ENCODE data around the gene NOS1AP.
"Not testable (repeated sequence)": the region's sequence is repeated elsewhere in the genome, so short reads cannot be mapped to it uniquely, and the experiment has no call there.

The NOS1AP gene

DNA sequence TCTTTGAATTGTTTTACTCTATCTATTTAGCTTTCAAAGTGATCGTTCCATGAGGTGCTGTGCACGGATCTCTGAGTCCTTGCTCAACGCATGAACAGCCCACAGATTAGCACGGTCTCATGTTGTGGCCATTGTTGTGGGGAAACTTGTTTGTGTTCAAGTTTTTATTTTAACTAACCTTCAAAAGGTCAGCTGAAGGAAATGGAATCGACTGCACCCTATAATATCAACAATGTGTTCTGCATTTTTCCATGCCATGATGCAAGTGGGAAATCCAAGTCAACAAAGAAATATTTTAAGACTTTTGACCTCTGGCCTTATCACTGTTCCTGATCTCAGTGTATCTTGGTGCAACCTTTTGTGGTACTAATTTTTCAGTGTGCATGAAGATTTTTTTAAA, 336.3 kb downstream of the NOS1AP start:
- Histone ChIP-seq H3K4me1 (ENCODE audit: control insufficient read depth, insufficient read depth, low read length, poor library complexity, severe bottlenecking) (no peaks in the 10 kb centered on the region), H3K9me3 (ENCODE audit: control insufficient read depth, low read length) (no peaks in the 10 kb centered on the region), H3K36me3 (ENCODE audit: control insufficient read depth, insufficient read depth, low read length) (no peaks in the 10 kb centered on the region), H3K27ac (ENCODE audit: low read depth, low read length, severe bottlenecking) (no peak overlapping the region), H3K4me3 (ENCODE audit: extremely low read depth, insufficient read depth, low read length, poor library complexity, severe bottlenecking) (no peak overlapping the region)
- 100% methylated on average over 1 to 2 of the region's 5 CpGs for WGBS, 2 experiments (ENCODE audit: insufficient coverage in 2 of 2)

DNA sequence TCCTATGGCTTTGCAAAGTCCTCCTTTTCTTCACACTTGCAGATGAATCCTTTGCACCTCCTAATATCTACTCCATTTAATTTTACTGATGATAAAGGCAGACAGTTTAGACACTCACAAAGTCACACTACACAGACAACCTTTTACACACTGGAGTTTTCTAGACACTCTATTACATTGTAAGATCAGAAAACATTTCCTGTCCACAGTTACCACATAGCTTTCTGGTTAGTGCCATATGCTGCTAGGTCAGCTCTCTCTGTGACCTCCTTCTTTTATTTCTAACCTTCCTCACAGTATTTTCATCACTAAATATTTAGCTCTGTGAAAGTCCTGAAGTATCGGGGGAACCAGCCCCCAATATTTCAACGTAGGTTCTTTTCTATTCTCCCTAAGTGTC, 337.3 kb downstream of the NOS1AP start:
- Histone ChIP-seq H3K9me3 (ENCODE audit: control insufficient read depth, low read length) (no peaks in the 10 kb centered on the region), H3K36me3 (ENCODE audit: control insufficient read depth, insufficient read depth, low read length) (no peaks in the 10 kb centered on the region), H3K4me1 (ENCODE audit: control insufficient read depth, insufficient read depth, low read length, poor library complexity, severe bottlenecking) (no peaks in the 10 kb centered on the region), H3K27ac (ENCODE audit: low read depth, low read length, severe bottlenecking) (no peak overlapping the region), H3K4me3 (ENCODE audit: extremely low read depth, insufficient read depth, low read length, poor library complexity, severe bottlenecking) (no peak overlapping the region)
- no CpG with 5 or more reads among the region's 2 CpGs for WGBS, 2 experiments (ENCODE audit: insufficient coverage in 2 of 2)

DNA sequence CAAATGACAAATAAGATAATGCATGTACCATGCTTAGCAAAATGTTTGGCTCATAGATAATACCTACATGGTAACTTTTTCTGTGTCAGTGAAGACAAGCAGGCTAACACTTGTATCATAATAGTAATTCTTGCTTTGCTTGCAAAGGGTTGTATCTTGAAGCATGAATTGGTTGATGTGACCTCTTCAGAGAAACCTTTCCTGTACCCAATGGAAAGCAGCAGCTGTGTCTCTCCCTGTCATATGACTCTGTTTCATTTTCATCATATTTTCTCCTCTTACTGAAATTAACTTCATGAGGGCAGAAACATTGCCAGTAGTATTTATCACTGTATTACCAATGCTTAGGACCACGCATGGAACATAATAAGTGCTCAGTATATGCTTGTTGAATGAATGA, 338.0 kb downstream of the NOS1AP start:
- WGBS, 2 experiments (ENCODE audit: insufficient coverage in 2 of 2), result 100% methylated on average over 1 of the region's 1 CpG; no CpG with 5 or more reads in 1 of the 2 experiments
- H3K27ac ChIP-seq (ENCODE audit: low read depth, low read length, severe bottlenecking), result no peak overlapping the region
- no peaks in the 10 kb centered on the region for H3K4me1 ChIP-seq (ENCODE audit: control insufficient read depth, insufficient read depth, low read length, poor library complexity, severe bottlenecking)
- no peak overlapping the region for H3K4me3 ChIP-seq (ENCODE audit: extremely low read depth, insufficient read depth, low read length, poor library complexity, severe bottlenecking)
- H3K9me3 ChIP-seq (ENCODE audit: control insufficient read depth, low read length), result no peaks in the 10 kb centered on the region
- H3K36me3 ChIP-seq (ENCODE audit: control insufficient read depth, insufficient read depth, low read length), result no peaks in the 10 kb centered on the region

DNA sequence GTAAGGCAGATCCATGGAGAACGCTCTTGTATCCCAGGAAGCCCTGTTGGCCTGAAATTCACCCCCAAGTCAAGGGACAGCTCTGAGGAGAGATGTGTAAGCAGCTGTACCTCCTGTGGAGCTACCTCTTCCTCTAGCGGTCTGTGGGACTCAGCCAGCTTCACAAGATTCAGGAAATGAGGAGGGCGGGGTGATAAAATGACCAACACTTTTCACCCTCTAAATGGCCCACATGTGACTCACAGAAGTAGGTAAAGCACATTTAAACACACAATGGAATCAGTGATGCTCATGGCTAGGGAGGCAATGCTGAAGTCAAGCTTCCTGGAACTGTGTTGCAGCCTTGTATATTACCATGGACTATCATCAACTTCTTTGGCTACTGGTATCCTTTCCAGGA, 342.5 kb downstream of the NOS1AP start, which contains the start of gene SH2D1B:
Gene SH2D1B (minus strand): TSS at position 135 of the 400 bp plus-strand sequence. CDS start 120 bp downstream, at position 15.
- Histone ChIP-seq H3K36me3 (ENCODE audit: control insufficient read depth, insufficient read depth, low read length) (no peaks in the 10 kb centered on the region), H3K27ac (ENCODE audit: low read depth, low read length, severe bottlenecking) (no peak within 1 kb of the TSS), H3K4me1 (ENCODE audit: control insufficient read depth, insufficient read depth, low read length, poor library complexity, severe bottlenecking) (no peaks in the 10 kb centered on the region), H3K9me3 (ENCODE audit: control insufficient read depth, low read length) (no peaks in the 10 kb centered on the region), H3K4me3 (ENCODE audit: extremely low read depth, insufficient read depth, low read length, poor library complexity, severe bottlenecking) (no peak within 1 kb of the TSS)
- WGBS, 2 experiments (ENCODE audit: insufficient coverage in 2 of 2), result 90 to 100% methylated on average over 1 to 2 of the region's 3 CpGs

DNA sequence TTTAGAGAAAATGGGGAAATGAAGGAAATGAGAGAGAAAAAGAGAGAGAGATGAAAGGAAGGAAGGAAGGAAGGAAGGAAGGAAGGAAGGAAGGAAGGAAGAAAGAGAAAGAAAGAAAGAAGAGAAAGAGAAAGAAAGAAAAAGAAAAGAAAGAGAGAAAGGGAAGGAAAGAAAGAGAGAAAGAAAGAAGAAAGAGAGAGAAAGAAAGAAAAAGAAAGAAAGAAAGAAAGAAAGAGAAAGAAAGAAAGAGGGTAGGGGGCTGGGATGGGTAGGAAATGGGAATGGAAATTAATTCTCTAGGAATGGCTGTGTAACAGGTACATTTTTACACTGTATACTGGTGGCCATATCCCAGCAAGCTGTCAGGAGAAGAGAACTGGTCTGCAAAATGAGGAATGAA, 346.7 kb downstream of the NOS1AP start:
- no peak overlapping the region for H3K27ac ChIP-seq (ENCODE audit: low read depth, low read length, severe bottlenecking)
- H3K4me3 ChIP-seq (ENCODE audit: extremely low read depth, insufficient read depth, low read length, poor library complexity, severe bottlenecking), result no peak overlapping the region
- H3K36me3 ChIP-seq (ENCODE audit: control insufficient read depth, insufficient read depth, low read length), result no peaks in the 10 kb centered on the region
- no peaks in the 10 kb centered on the region for H3K9me3 ChIP-seq (ENCODE audit: control insufficient read depth, low read length)
- H3K4me1 ChIP-seq (ENCODE audit: control insufficient read depth, insufficient read depth, low read length, poor library complexity, severe bottlenecking), result no peaks in the 10 kb centered on the region

DNA sequence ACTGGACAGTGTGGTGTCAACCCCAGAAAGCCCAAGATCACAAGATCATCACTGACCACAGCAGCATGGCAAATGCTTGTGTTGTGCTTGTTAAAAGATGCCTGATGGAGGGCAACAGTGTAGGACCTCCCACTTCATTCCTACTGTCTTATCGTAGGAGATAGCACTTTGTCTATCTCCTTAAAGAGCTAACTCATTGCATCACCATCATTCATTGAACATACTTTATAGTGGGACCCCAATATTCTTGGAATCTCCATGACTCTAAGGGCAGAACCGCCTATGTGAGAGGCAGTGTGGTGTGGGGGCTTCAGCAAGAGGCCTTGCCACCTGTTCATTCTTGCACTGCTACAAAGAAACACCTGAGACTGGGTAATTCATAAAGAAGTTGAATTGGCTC, 347.4 kb downstream of the NOS1AP start:
- H3K27ac ChIP-seq (ENCODE audit: low read depth, low read length, severe bottlenecking), result no peak overlapping the region
- 94 to 100% methylated on average over 2 of the region's 2 CpGs for WGBS, 2 experiments (ENCODE audit: insufficient coverage in 2 of 2)

DNA sequence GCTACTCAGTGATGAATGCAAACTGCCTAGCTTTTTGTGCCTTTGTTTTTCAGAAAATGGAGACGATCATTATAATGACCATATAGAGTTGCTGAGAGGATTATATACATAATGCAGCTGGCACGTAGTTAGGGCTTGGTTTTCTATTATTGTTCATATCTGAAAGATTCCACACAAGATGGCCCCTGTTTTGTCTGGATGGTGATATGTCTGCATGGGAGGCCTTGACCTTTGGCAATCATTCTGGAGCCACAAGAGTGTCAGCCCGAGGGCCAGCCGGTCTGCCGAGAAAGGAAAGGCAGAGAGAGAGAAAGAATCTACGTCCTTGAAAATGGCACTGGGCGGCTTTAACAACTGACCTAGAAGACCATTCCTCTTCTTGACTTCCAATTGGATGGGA, 348.2 kb downstream of the NOS1AP start:
- whole genome bisulfite sequencing, 2 experiments (ENCODE audit: insufficient coverage in 2 of 2), result 86 to 100% methylated on average over 1 to 5 of the region's 7 CpGs
- H3K9me3 ChIP-seq (ENCODE audit: control insufficient read depth, low read length), result no peaks in the 10 kb centered on the region
- H3K4me3 ChIP-seq (ENCODE audit: extremely low read depth, insufficient read depth, low read length, poor library complexity, severe bottlenecking), result no peak overlapping the region
- no peaks in the 10 kb centered on the region for H3K36me3 ChIP-seq (ENCODE audit: control insufficient read depth, insufficient read depth, low read length)
- no peaks in the 10 kb centered on the region for H3K4me1 ChIP-seq (ENCODE audit: control insufficient read depth, insufficient read depth, low read length, poor library complexity, severe bottlenecking)
- H3K27ac ChIP-seq (ENCODE audit: low read depth, low read length, severe bottlenecking), result no peak overlapping the region

More for the DNA sequence above, 347.4 kb downstream of the NOS1AP start:
- Histone ChIP-seq H3K4me3 (ENCODE audit: extremely low read depth, insufficient read depth, low read length, poor library complexity, severe bottlenecking) (no peak overlapping the region), H3K9me3 (ENCODE audit: control insufficient read depth, low read length) (no peaks in the 10 kb centered on the region), H3K4me1 (ENCODE audit: control insufficient read depth, insufficient read depth, low read length, poor library complexity, severe bottlenecking) (no peaks in the 10 kb centered on the region), H3K36me3 (ENCODE audit: control insufficient read depth, insufficient read depth, low read length) (no peaks in the 10 kb centered on the region)

DNA sequence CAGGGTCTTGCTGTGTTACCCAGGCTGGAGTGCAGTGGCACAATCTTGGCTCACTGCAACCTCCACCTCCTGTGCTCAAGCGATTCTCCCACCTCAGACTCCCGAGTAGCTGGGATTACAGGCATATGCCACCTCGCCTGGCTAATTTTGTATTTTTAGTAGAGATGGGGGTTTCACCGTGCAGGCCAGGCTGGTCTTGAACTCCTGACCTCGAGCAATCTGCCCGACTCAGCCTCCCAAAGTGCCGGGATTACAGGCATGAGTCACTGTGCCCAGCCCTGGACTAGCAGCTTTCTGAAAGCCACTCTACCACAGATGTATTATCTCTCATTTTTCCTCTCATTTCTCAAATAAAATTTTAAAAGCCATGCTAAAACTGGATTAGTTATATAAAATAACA, 349.1 kb downstream of the NOS1AP start:
- WGBS, 2 experiments (ENCODE audit: insufficient coverage in 2 of 2), result 93 to 95% methylated on average over 3 to 4 of the region's 7 CpGs
- not testable (repeated sequence) for H3K4me1 ChIP-seq (ENCODE audit: control insufficient read depth, insufficient read depth, low read length, poor library complexity, severe bottlenecking); H3K4me3 ChIP-seq (ENCODE audit: extremely low read depth, insufficient read depth, low read length, poor library complexity, severe bottlenecking); H3K9me3 ChIP-seq (ENCODE audit: control insufficient read depth, low read length); H3K36me3 ChIP-seq (ENCODE audit: control insufficient read depth, insufficient read depth, low read length); H3K27ac ChIP-seq (ENCODE audit: low read depth, low read length, severe bottlenecking)

DNA sequence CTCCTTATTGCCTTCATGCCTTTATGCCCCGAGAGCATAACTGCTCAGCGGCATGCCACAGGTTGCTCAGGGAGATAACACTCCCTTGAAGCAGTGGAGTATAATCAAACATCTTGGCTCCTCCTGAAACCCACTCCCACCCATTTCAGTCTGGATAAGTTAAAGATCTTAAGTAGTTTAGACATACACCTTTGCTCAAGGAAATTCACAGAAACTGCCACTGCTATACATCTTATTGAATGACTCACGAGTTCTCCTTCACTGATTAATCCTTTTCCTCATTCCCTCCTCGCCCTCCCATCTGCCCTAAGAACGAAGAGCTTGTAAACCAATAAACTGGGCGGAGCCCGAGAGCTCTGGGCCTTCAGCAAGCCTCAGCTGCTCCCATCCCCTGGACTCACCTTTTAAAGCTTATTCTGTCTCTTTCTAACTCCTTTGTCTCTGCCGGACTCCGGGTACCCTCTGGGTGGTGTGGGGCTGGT, 350.0 kb downstream of the NOS1AP start:
- H3K27ac ChIP-seq (ENCODE audit: low read depth, low read length, severe bottlenecking), result not testable (repeated sequence)

More for the DNA sequence above, 350.0 kb downstream of the NOS1AP start:
- not testable (repeated sequence) for H3K4me3 ChIP-seq (ENCODE audit: extremely low read depth, insufficient read depth, low read length, poor library complexity, severe bottlenecking); H3K36me3 ChIP-seq (ENCODE audit: control insufficient read depth, insufficient read depth, low read length); H3K9me3 ChIP-seq (ENCODE audit: control insufficient read depth, low read length); H3K4me1 ChIP-seq (ENCODE audit: control insufficient read depth, insufficient read depth, low read length, poor library complexity, severe bottlenecking)
- WGBS, 2 experiments (ENCODE audit: insufficient coverage in 2 of 2), result 73 to 80% methylated on average over 4 to 5 of the region's 9 CpGs
